Measurements from ENCODE around the gene SCARB2.

SCARB2 gene

DNA sequence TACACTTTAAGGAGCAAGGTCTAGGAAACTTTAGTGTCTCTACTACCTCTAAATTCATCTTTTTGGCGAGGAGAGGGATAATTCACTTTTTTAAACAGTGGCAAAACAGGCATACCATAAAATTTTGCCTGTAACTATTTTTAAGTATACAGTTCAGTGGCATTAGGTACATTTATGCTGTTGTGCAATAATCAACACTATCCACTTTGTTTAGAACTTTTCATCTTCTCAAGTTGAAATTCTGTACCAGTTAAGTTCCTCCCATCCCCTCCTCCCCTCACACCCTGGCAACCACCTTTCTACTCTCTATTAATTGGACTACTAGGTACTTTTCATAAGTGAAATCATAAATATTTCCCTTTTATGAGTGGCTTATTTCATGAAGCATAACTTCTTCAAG lies 96.8 kb downstream of the SCARB2 start:
- Histone ChIP-seq H2BK15ac (ENCODE audit: low read length) (no peak overlapping the region), H3K23ac (ENCODE audit: low read depth, low read length, poor library complexity) (no peak overlapping the region), H3K79me1 (ENCODE audit: low read depth, low read length) (no peaks in the 10 kb centered on the region), H3K9me3 (replicated peaks in 1 of 2; ENCODE audit: control insufficient read depth in 2 of 2, insufficient read depth in 1 of 2, low read depth in 1 of 2, low read length in 2 of 2) (no peaks in the 10 kb centered on the region), H3K36me3 (replicated peaks in 1 of 2; ENCODE audit: control insufficient read depth in 2 of 2, insufficient read depth in 2 of 2, low read length in 2 of 2) (peaks cover 17 to 97% of the 10 kb centered on the region in 2 donors), H3K27ac (replicated peaks; ENCODE audit: low read length) (no peak overlapping the region), H3K27me3 (ENCODE audit: control insufficient read depth in 3 of 3, insufficient read depth in 3 of 3, low read depth in 1 of 3, low read length in 3 of 3) (no peaks in the 10 kb centered on the region), H2BK12ac (ENCODE audit: low read length) (no peak overlapping the region), H3K14ac (ENCODE audit: low read length) (no peak overlapping the region), H3K4ac (ENCODE audit: low read length) (no peak overlapping the region), H2BK5ac (ENCODE audit: low read length) (no peak overlapping the region), H2AFZ (ENCODE audit: low read length) (no peak overlapping the region), H4K91ac (ENCODE audit: low read depth, low read length, poor library complexity) (no peak overlapping the region), H3K4me3 (ENCODE audit: low read length in 2 of 2) (no peak overlapping the region), H3K9ac (ENCODE audit: low read depth, low read length, poor library complexity) (no peak overlapping the region), H4K8ac (ENCODE audit: low read depth, low read length) (no peak overlapping the region), H2BK120ac (ENCODE audit: low read depth, low read length) (no peak overlapping the region), H3K18ac (ENCODE audit: low read length) (no peak overlapping the region), H2AK5ac (ENCODE audit: low read depth, low read length) (no peak overlapping the region), H3K4me2 (ENCODE audit: insufficient read depth, low read length, poor library complexity, severe bottlenecking) (no peak overlapping the region), H3K4me1 (ENCODE audit: control insufficient read depth in 2 of 2, insufficient read depth in 1 of 2, low read depth in 1 of 2, low read length in 2 of 2) (no peaks in the 10 kb centered on the region)
- WGBS, 2 donors (ENCODE audit: extremely low coverage in 2 of 2, insufficient read length in 2 of 2, insufficient replicate concordance in 1 of 2) = no CpG with 5 or more reads among the region's 1 CpG
- no peak for DNase-seq (ENCODE audit: low spot score)
